RWPE2 (cell line): Measurements from ENCODE around the gene ABL2.
A peak's percentile ranks its signal among the peaks of the same experiment; 100 is the strongest.

Source experiments
- ATAC-seq: fragments of 200-7000 bp; cut with Tn5 transposase; 3 replicates; pipeline ENCODE4 v1.9.1; 2021; ENCODE audit warnings: low read depth
- DNase-seq: peaks from one replicate; pipeline ENCODE4 v3.0.0-alpha.2; 2020; ENCODE audit warnings: low spot score
- H3K27ac ChIP-seq: fragments of 450-650 bp; 2 replicates; pipeline ENCODE4 v1.5.1; 2017; ENCODE audit warnings: mild to moderate bottlenecking; ENCODE audit not compliant: poor library complexity, severe bottlenecking
- H3K27me3 ChIP-seq: fragments of 250-450 bp; sonication (Bioruptor Pico); 2 replicates; pipeline ENCODE4 v1.5.1; 2021; ENCODE audit warnings: mild to moderate bottlenecking, moderate library complexity; ENCODE audit not compliant: insufficient read depth, poor library complexity, severe bottlenecking
- H3K36me3 ChIP-seq: fragments of 250-450 bp; sonication (Bioruptor Pico); 2 replicates; pipeline ENCODE4 v1.5.1; 2020; ENCODE audit warnings: low read depth, mild to moderate bottlenecking, moderate library complexity
- H3K4me1 ChIP-seq: fragments of 250-450 bp; sonication (Bioruptor Pico); 2 replicates; pipeline ENCODE4 v1.5.1; 2021; ENCODE audit warnings: mild to moderate bottlenecking, moderate library complexity; ENCODE audit not compliant: insufficient read depth, poor library complexity, severe bottlenecking
- H3K4me3 ChIP-seq: fragments of 250-450 bp; sonication (Bioruptor Pico); 2 replicates; pipeline ENCODE4 v1.5.1; 2021; ENCODE audit warnings: mild to moderate bottlenecking, moderate library complexity; ENCODE audit not compliant: severe bottlenecking
- H3K9me3 ChIP-seq: fragments of 250-450 bp; sonication (Bioruptor Pico); 2 replicates; pipeline ENCODE4 v1.5.1; 2021; ENCODE audit warnings: mild to moderate bottlenecking, moderate library complexity; ENCODE audit not compliant: severe bottlenecking
- TF ChIP-seq, protein P1 (sequence below): fragments of 450-650 bp; IDR thresholded peaks from one replicate; pipeline ENCODE4 v1.5.1; 2017; ENCODE audit warnings: mild to moderate bottlenecking, moderate library complexity; ENCODE audit not compliant: poor library complexity, severe bottlenecking

The ABL2 gene

DNA sequence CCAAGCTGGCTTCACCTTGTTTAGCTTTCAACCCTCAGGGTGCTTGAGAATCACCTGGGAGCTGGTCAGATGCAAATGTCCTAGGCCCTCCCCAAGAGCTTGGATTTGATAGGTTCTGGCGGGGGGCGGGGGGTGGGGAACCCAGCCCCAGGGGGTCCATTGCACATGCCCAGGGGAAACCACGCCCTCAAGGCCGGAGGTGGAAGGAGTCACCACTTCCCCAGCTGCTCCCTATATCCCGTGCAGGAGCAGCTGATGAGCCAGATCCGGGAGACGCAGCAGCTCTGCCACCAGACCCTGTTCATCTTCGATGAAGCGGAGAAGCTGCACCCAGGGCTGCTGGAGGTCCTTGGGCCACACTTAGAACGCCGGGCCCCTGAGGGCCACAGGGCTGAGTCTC, 141.8 kb downstream of the ABL2 start:
- DNase-seq (no peak), ATAC-seq (no peak)
- H3K27ac ChIP-seq = no peak overlapping the region
- H3K27me3 ChIP-seq = no peaks in the 10 kb centered on the region
- H3K9me3 ChIP-seq = no peaks in the 10 kb centered on the region
- no peaks in the 10 kb centered on the region for H3K4me1 ChIP-seq
- no peak overlapping the region for H3K4me3 ChIP-seq
- TF ChIP-seq, protein P1, sequence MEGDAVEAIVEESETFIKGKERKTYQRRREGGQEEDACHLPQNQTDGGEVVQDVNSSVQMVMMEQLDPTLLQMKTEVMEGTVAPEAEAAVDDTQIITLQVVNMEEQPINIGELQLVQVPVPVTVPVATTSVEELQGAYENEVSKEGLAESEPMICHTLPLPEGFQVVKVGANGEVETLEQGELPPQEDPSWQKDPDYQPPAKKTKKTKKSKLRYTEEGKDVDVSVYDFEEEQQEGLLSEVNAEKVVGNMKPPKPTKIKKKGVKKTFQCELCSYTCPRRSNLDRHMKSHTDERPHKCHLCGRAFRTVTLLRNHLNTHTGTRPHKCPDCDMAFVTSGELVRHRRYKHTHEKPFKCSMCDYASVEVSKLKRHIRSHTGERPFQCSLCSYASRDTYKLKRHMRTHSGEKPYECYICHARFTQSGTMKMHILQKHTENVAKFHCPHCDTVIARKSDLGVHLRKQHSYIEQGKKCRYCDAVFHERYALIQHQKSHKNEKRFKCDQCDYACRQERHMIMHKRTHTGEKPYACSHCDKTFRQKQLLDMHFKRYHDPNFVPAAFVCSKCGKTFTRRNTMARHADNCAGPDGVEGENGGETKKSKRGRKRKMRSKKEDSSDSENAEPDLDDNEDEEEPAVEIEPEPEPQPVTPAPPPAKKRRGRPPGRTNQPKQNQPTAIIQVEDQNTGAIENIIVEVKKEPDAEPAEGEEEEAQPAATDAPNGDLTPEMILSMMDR = no peak
- H3K36me3 ChIP-seq = peaks cover 48% of the 10 kb centered on the region

DNA sequence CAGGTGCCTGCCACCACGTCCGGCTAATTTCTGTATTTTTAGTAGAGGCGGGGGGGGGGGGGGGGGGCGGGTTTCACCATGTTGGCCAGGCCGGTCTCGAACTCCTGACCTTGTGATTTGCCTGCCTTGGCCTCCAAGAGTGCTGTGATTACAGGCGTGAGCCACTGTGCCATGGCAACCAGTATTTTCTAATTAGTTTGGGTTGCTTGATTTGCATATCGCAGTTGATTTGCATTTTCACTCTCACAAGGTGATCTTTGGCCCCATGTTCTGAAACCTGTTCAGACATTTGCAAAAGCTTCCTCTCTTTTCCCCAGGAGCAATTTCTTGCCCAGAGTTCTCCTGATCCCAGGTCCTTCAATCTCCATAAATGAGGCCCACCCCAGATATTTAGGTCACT, 145.9 kb downstream of the ABL2 start:
- H3K36me3 ChIP-seq = peaks cover 34% of the 10 kb centered on the region
- H3K4me3 ChIP-seq = no peak overlapping the region
- no peak overlapping the region for H3K27ac ChIP-seq
- ATAC-seq = no peak
- TF ChIP-seq, protein P1 = no peak
- no peak for DNase-seq
- H3K27me3 ChIP-seq = no peaks in the 10 kb centered on the region
- no peaks in the 10 kb centered on the region for H3K4me1 ChIP-seq
- H3K9me3 ChIP-seq = no peaks in the 10 kb centered on the region

DNA sequence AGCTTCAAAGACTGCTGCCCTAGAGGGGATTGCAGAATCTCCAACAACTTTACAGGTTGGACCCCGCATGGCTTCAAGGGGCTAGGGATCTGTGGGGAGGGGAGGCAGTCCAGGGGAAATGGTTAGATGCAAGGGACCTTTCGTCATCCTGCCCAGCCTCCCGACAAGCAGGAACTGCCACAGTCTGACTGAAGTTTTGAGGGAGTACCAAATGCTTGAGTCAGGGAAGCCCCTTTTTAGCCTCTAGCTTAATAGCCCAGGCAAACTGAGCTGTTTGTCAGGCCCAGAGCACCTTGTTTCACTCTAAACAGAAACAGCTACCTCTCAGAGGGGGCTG, 146.5 kb downstream of the ABL2 start:
- no peaks in the 10 kb centered on the region for H3K9me3 ChIP-seq
- ATAC-seq (0 out of 3 replicates have a peak, but pooled peaks have one; percentile 1), DNase-seq (no peak)
- peaks cover 28% of the 10 kb centered on the region for H3K36me3 ChIP-seq
- peak overlapping the region; percentile 74 for H3K4me3 ChIP-seq
- H3K4me1 ChIP-seq = no peaks in the 10 kb centered on the region
- TF ChIP-seq, protein P1 = no peak
- H3K27ac ChIP-seq = peak overlapping the region; percentile 61
- H3K27me3 ChIP-seq = no peaks in the 10 kb centered on the region

DNA sequence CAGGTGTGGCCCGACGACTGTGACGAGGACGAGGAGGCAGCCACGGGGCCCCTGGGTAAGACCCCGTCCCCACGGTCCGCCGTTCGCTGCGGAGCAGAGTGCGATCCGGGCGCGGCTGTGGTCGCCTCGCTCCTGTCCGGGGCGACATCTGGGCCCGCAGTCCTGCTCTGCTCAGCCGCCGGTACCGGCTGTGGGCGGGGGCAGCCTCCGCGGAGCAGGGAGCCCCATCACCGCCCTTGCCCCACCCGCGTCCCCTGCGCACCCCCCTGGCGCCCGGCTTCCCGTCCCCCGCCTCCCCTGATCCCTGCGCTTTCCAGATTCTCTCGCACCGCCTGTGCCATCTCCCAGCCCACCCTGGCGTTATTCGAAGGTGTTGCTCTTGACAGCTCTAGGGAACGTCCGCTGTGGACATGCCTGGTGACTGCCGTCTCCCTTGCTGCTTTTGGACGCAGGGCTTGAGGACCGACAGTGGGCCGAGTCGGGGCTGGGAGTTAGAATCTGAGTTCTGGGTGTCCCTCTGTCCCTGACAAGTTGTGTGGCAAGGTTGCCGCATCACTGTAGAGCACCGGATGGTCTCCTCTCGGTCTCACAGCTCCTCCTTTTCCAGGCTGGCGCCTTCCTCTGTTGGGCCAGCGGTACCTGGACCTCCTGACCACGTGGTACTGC, 147.0 kb downstream of the ABL2 start:
- ATAC-seq (peak; percentile 34), DNase-seq (no peak)
- H3K36me3 ChIP-seq = peaks cover 25% of the 10 kb centered on the region
- peak overlapping the region; percentile 74 for H3K4me3 ChIP-seq
- H3K27me3 ChIP-seq = no peaks in the 10 kb centered on the region
- H3K9me3 ChIP-seq = no peaks in the 10 kb centered on the region
- TF ChIP-seq, protein P1 = no peak
- no peaks in the 10 kb centered on the region for H3K4me1 ChIP-seq
- peak overlapping the region; percentile 61 for H3K27ac ChIP-seq

DNA sequence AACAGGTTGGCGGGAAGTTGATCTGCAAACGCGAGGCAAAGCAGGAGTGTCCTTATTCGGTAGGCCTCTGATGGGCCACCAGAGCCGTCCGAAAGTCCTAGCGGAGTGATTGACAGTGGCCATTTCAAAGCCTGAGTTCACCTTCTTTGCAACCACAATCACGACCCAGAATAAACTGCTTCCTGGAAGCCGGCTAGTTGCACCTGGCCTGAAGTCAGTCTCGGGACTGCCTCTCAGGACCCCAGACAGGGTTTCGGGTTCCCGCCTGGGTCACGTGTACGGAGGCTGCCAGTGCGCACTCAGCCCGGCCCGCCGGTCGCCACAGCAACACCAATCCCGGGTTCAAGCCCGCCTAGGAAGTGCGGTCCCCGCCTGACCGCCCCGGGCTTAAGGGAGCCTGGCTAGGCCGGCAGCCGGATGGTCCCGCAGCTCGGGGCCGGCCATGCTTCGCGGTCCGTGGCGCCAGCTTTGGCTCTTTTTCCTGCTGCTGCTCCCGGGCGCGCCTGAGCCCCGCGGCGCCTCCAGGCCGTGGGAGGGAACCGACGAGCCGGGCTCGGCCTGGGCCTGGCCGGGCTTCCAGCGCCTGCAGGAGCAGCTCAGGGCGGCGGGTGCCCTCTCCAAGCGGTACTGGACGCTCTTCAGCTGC, 147.7 kb downstream of the ABL2 start, which contains the start of gene TOR3A:
TSS of gene TOR3A (plus strand) at position 384 of the 646 bp plus-strand sequence. CDS start at position 443, 59 bp downstream.
- Histone ChIP-seq H3K36me3 (peaks cover 24% of the 10 kb centered on the region), H3K9me3 (no peaks in the 10 kb centered on the region), H3K27me3 (no peaks in the 10 kb centered on the region), H3K4me1 (no peaks in the 10 kb centered on the region), H3K27ac (peak within 1 kb of the TSS; percentile 61), H3K4me3 (peak within 1 kb of the TSS; percentile 74)
- DNase-seq = peak; percentile 93
- TF ChIP-seq, protein P1 = no peak
- ATAC-seq = peak; percentile 87
